ENCODE data around the gene LTB4R2.

GRCh38 chr14:24279301-24280186, 30.4 kb upstream of the LTB4R2 start:
- TF ChIP-seq CTCF (IDR thresholded peaks at IDR 0.05) (no peak), POLR2A (IDR thresholded peaks at IDR 0.05) (no peak), POLR2AphosphoS5 (IDR thresholded peaks at IDR 0.05) (no peak)

Measured in prostate gland (tissue), 2 donors.